Kidney (tissue), 14 donors: ENCODE data around the gene RAB7A. TPM values are rescaled to one million over a fixed set of nuclear protein-coding genes. Genes with fewer than 3 reads are reported as not detected.

Experiments
- DNase-seq, 5 donors: peaks; one replicate each; pipeline ENCODE4 v3.0.0-alpha.2; 2013 to 2020
- FAIRE-seq: peaks from 2 replicates; lab custom pipeline; 2012; peaks lifted over from hg19 to GRCh38; lab: Jason Lieb, UNC
- H3K27ac ChIP-seq, 2 donors: one replicate each; pipeline ENCODE4 v1.7.0; 2013; ENCODE audit warnings: low read depth in 2 of 2, low read length in 2 of 2, inconsistent platforms in 1 of 2
- H3K27me3 ChIP-seq: one replicate; pipeline ENCODE4 v1.7.1; 2013; ENCODE audit warnings: low read length, inconsistent platforms; ENCODE audit not compliant: control insufficient read depth, insufficient read depth
- H3K36me3 ChIP-seq, 3 donors: one replicate each; pipeline versions ENCODE4 v1.7.0 to v1.7.1; 2013; ENCODE audit warnings: low read length in 3 of 3, control low read depth in 1 of 3, inconsistent platforms in 1 of 3; ENCODE audit not compliant: insufficient read depth in 3 of 3, control insufficient read depth in 2 of 3
- H3K4me1 ChIP-seq, 3 donors: one replicate each; pipeline versions ENCODE4 v1.7.0 to v1.7.1; 2013; ENCODE audit warnings: low read length in 3 of 3, inconsistent platforms in 1 of 3, low read depth in 1 of 3; ENCODE audit not compliant: control insufficient read depth in 2 of 3, insufficient read depth in 2 of 3
- H3K4me3 ChIP-seq, 3 donors: one replicate each; pipeline versions ENCODE4 v1.7.0 to v1.8.1; 2013; ENCODE audit warnings: low read length in 3 of 3, control low read depth in 1 of 3, inconsistent platforms in 1 of 3
- H3K9ac ChIP-seq, 3 donors: one replicate each; pipeline versions ENCODE4 v1.7.0 to v1.7.1; 2013; ENCODE audit warnings: low read length in 3 of 3, control low read depth in 1 of 3, inconsistent platforms in 1 of 3
- H3K9me3 ChIP-seq, 3 donors: one replicate each; pipeline versions ENCODE4 v1.7.0 to v1.7.1; 2013; ENCODE audit warnings: low read length in 3 of 3, control low read depth in 1 of 3, inconsistent platforms in 1 of 3; ENCODE audit not compliant: control insufficient read depth in 2 of 3, insufficient read depth in 1 of 3
- CTCF ChIP-seq: IDR thresholded peaks from 3 replicates; pipeline ENCODE4 v1.5.1; 2012; ENCODE audit warnings: mild to moderate bottlenecking, moderate library complexity, borderline replicate concordance; ENCODE audit not compliant: insufficient read depth; ENCODE audit errors: extremely low read depth
- intact Hi-C: fragments of 100-400 bp; cut with DNase I; formaldehyde crosslinking; loops from one replicate; pipeline ENCODE4 v1.11.1; 2022
- polyA plus RNA-seq: library from polyadenylated mRNA; stranded (reverse); fragments of 350-450 nt; fragmentation: Illumina TruSeq; extraction: RNeasy Lipid Tissue Mini Kit (QIAGEN cat#74804); gene quantifications from one replicate; pipeline ENCODE4 v1.2.3, GENCODE V29; 2014; ENCODE audit warnings: low read depth, low replicate concordance; ENCODE audit not compliant: insufficient read depth
- total RNA-seq: library from RNA; stranded (reverse); fragmentation: NEBNext Ultra II Directional; extraction: Animal tissue kit (Norgen Biotek cat#: 25700); gene quantifications from one replicate; pipeline ENCODE4 v1.2.1, GENCODE V29; 2021
- donor health status: control.
- donor health status: control.
- donor health status: control.
- donor health status: control.
- donor health status: control.
- donor health status: DM: yes; HTN: yes; CAD: no.
- donor health status: Normal renal cell carcinoma (clear cell type).

The RAB7A gene
- total and polyA plus RNA-seq, 2 donors from 2014 or later: 211 to 248 TPM

GRCh38 chr3:128709506-128710210, 16.3 kb upstream of the RAB7A start:
- no peaks in the 10 kb centered on the region for H3K27me3 ChIP-seq
- H3K9ac ChIP-seq: no peak overlapping the region
- no peaks in the 10 kb centered on the region for H3K4me1 ChIP-seq
- no peak overlapping the region for H3K4me3 ChIP-seq
- H3K36me3 ChIP-seq: no peaks in the 10 kb centered on the region
- H3K9me3 ChIP-seq: no peaks in the 10 kb centered on the region
- FAIRE-seq (no peak), DNase-seq (no peak)
- no peak overlapping the region for H3K27ac ChIP-seq
- intact Hi-C loops: no loop called here
- TF ChIP-seq CTCF: no peak

- Histone ChIP-seq H3K4me1 (no peaks in the 10 kb centered on the region), H3K27ac (no peak overlapping the region), H3K9ac (no peak overlapping the region), H3K36me3 (no peaks in the 10 kb centered on the region), H3K27me3 (no peaks in the 10 kb centered on the region), H3K4me3 (no peak overlapping the region), H3K9me3 (no peaks in the 10 kb centered on the region)
- TF ChIP-seq CTCF: no peak
- no peak for FAIRE-seq
- intact Hi-C loops: no loop called here
- no peak for DNase-seq
Measured at GRCh38 chr3:128710816-128711433, 15.1 kb upstream of the RAB7A start.

- no peaks in the 10 kb centered on the region for H3K4me1 ChIP-seq
- no peak for TF ChIP-seq CTCF
- H3K27ac ChIP-seq: no peak overlapping the region
- no peak overlapping the region for H3K4me3 ChIP-seq
- H3K36me3 ChIP-seq: no peaks in the 10 kb centered on the region
- H3K9ac ChIP-seq: no peak overlapping the region
- FAIRE-seq (no peak), DNase-seq (no peak)
- intact Hi-C loops: no loop called here
- H3K9me3 ChIP-seq: no peaks in the 10 kb centered on the region
- H3K27me3 ChIP-seq: no peaks in the 10 kb centered on the region
Measured at GRCh38 chr3:128712848-128713247, 13.1 kb upstream of the RAB7A start.
